B cell (primary cell): ENCODE data around the gene LIN7A. TPM values are rescaled to one million over a fixed set of nuclear protein-coding genes. Genes with fewer than 3 reads are reported as not detected.

Source experiments
- ATAC-seq: fragments of 200-7000 bp; cut with Tn5 transposase; one replicate; pipeline ENCODE4 v1.10.0; 2021; ENCODE audit warnings: low read depth, mild to moderate bottlenecking, moderate number of reproducible peaks, moderate library complexity
- CTCF ChIA-PET: fragments of 350-600 bp; sonication (Branson Sonifier 250); formaldehyde crosslinking; loops from one replicate; lab custom pipeline; 2021; ENCODE audit warnings: antibody characterized with exemption, inconsistent platforms; lab: Charles Lee
- POLR2A ChIA-PET: fragments of 350-600 bp; sonication (Branson Sonifier 250); formaldehyde crosslinking; loops from one replicate; lab custom pipeline; 2021; ENCODE audit warnings: antibody characterized with exemption; lab: Charles Lee
- DNase-seq: peaks from one replicate; pipeline ENCODE4 v3.0.0; 2013
- H2AFZ ChIP-seq: 2 replicates; pipeline ENCODE4 v1.6.1; 2012; ENCODE audit warnings: mild to moderate bottlenecking, low read depth, low read length; ENCODE audit not compliant: insufficient read depth, poor library complexity, severe bottlenecking
- H3K27ac ChIP-seq, 2 donors: 1 replicate in 1 of 2; 2 replicates in 1 of 2; pipeline ENCODE4 v1.5.1; 2012 to 2013; ENCODE audit warnings: low read length in 2 of 2, mild to moderate bottlenecking in 2 of 2, moderate library complexity in 1 of 2
- H3K27me3 ChIP-seq, 4 experiments: fragments of 200-600 bp in 1 of 4; sonication (generic) in 1 of 4; replicated peaks in 1 of 4; 1 replicate in 2 of 4; 2 replicates in 2 of 4; pipeline versions ENCODE4 v1.6.1 to v1.7.0; 2013 to 2016; ENCODE audit warnings: low read length in 3 of 4, mild to moderate bottlenecking in 2 of 4, mixed read lengths in 1 of 4, moderate library complexity in 1 of 4; ENCODE audit not compliant: insufficient read depth in 4 of 4, control insufficient read depth in 3 of 4; ENCODE audit errors: control extremely low read depth in 1 of 4
- H3K36me3 ChIP-seq, 2 experiments: replicated peaks in 1 of 2; 1 replicate in 1 of 2; 2 replicates in 1 of 2; pipeline versions ENCODE4 v1.6.1 to v1.7.1; 2013; ENCODE audit warnings: low read length in 1 of 2; ENCODE audit not compliant: insufficient read depth in 2 of 2, control insufficient read depth in 1 of 2; ENCODE audit errors: control extremely low read depth in 1 of 2, extremely low read depth in 1 of 2
- H3K4me1 ChIP-seq, 2 donors: fragments of 200-600 bp in 1 of 2; sonication (generic) in 1 of 2; 1 replicate in 1 of 2; 2 replicates in 1 of 2; pipeline versions ENCODE4 v1.5.1 to v1.6.1; 2013 to 2017; ENCODE audit warnings: low read length in 2 of 2; ENCODE audit not compliant: control insufficient read depth in 2 of 2, insufficient read depth in 2 of 2
- H3K4me2 ChIP-seq: replicated peaks from 2 replicates; pipeline ENCODE3; 2012; ENCODE audit warnings: mild to moderate bottlenecking, low read depth, low read length; ENCODE audit not compliant: poor library complexity, severe bottlenecking
- H3K4me3 ChIP-seq, 5 experiments: fragments of 200-600 bp in 1 of 5; sonication (generic) in 1 of 5; 1 replicate in 3 of 5; 2 replicates in 2 of 5; pipeline versions ENCODE4 v1.5.1 to v1.7.0; 2011 to 2016; ENCODE audit warnings: low read length in 4 of 5, mild to moderate bottlenecking in 4 of 5, low read depth in 2 of 5, control low read depth in 1 of 5, moderate library complexity in 1 of 5; ENCODE audit not compliant: insufficient read depth in 1 of 5; ENCODE audit errors: control extremely low read depth in 1 of 5, extremely low read depth in 1 of 5
- H3K79me2 ChIP-seq: fragments of 200-600 bp; sonication (generic); one replicate; pipeline ENCODE4 v1.6.0; 2016; ENCODE audit warnings: low read length; ENCODE audit not compliant: control insufficient read depth, insufficient read depth
- H3K9ac ChIP-seq: fragments of 200-600 bp; sonication (generic); 2 replicates; pipeline ENCODE4 v1.6.1; 2017; ENCODE audit warnings: mild to moderate bottlenecking, low read length, moderate library complexity
- H3K9me3 ChIP-seq, 3 donors: one replicate each; pipeline versions ENCODE4 v1.6.1 to v1.7.1; 2013; ENCODE audit warnings: low read length in 2 of 3; ENCODE audit not compliant: control insufficient read depth in 2 of 3, insufficient read depth in 1 of 3; ENCODE audit errors: control extremely low read depth in 1 of 3
- H4K20me1 ChIP-seq: 2 replicates; pipeline ENCODE4 v1.6.0; 2012; ENCODE audit warnings: mild to moderate bottlenecking, low read length; ENCODE audit not compliant: insufficient read depth, control insufficient read depth, poor library complexity, severe bottlenecking
- H3K27ac Mint-ChIP-seq: one replicate; pipeline ENCODE4 v1.8.0; 2021; ENCODE audit warnings: mixed read lengths
- H3K27me3 Mint-ChIP-seq: one replicate; pipeline ENCODE4 v1.8.0; 2021; ENCODE audit warnings: mixed read lengths
- H3K4me1 Mint-ChIP-seq: one replicate; pipeline ENCODE4 v1.8.0; 2021; ENCODE audit warnings: mixed read lengths
- H3K4me3 Mint-ChIP-seq: one replicate; pipeline ENCODE4 v1.8.0; 2021; ENCODE audit warnings: mixed read lengths
- H3K9me3 Mint-ChIP-seq: one replicate; pipeline ENCODE4 v1.8.0; 2022; ENCODE audit warnings: mixed read lengths; ENCODE audit not compliant: insufficient read depth
- EZH2 ChIP-seq: IDR thresholded peaks from 2 replicates; pipeline ENCODE4 v1.6.1; 2012; ENCODE audit warnings: borderline replicate concordance, low read depth, mild to moderate bottlenecking, moderate library complexity, low read length; ENCODE audit not compliant: insufficient read depth, poor library complexity, severe bottlenecking
- WGBS: methylation state at CpG from one replicate; pipeline ENCODE4 v1.1.5; 2013; ENCODE audit warnings: missing lambda C conversion rate; ENCODE audit not compliant: insufficient coverage; 5-methylcytosine and 5-hydroxymethylcytosine counted together
- intact Hi-C: fragments of 100-400 bp; cut with micrococcal nuclease; formaldehyde crosslinking; loops from one replicate; pipeline ENCODE4 v1.10.0; 2022
- polyA plus RNA-seq: library from polyadenylated mRNA; depleted of rRNA; stranded (reverse); fragments of >200 nt; gene quantifications from 2 replicates; pipeline ENCODE4 v1.2.3, GENCODE V29; 2012
- total RNA-seq, 2 donors: library from RNA; stranded (reverse); fragments of 120-200 nt in 1 of 2; gene quantifications; 1 replicate in 1 of 2; 2 replicates in 1 of 2; pipeline versions ENCODE4 v1.2.3 to v1.2.4, GENCODE V29; 2013 to 2022
- TF ChIP-seq, protein P1 (sequence below): fragments of 200-600 bp; IDR thresholded peaks from one replicate; pipeline ENCODE4 v1.8.0; 2022; ENCODE audit warnings: antibody characterized with exemption, mild to moderate bottlenecking

LIN7A gene
- total and polyA plus RNA-seq, 2 donors (not counting 1 experiment from before 2014, with no cell fraction given): 0.10 TPM; not detected in 1

DNA sequence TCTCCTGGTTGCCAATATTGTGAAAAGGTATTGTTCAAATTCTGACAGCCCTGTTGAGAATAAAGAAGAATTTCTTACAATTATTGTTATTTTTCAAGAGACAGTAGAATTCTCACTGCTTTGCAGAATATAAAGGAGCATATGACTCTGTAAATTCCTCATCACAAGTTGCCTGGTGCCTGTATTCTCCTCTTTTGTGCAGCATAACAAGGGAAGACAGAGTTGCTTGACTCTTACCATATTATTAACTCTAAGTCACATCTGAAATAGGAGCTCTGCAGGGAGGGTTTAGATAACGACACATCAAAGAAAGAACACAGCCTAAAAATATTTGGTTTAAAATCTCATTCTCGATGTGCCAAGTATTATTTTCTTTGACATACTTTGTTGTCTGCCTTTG, 189.9 kb downstream of the LIN7A start:
- intact Hi-C loops: no loop called here
- no peaks in the 10 kb centered on the region for H3K4me1 Mint-ChIP-seq
- no peak overlapping the region for H3K9ac ChIP-seq
- H3K36me3 ChIP-seq: no peaks in the 10 kb centered on the region
- no peak for TF ChIP-seq EZH2
- TF ChIP-seq, protein P1, sequence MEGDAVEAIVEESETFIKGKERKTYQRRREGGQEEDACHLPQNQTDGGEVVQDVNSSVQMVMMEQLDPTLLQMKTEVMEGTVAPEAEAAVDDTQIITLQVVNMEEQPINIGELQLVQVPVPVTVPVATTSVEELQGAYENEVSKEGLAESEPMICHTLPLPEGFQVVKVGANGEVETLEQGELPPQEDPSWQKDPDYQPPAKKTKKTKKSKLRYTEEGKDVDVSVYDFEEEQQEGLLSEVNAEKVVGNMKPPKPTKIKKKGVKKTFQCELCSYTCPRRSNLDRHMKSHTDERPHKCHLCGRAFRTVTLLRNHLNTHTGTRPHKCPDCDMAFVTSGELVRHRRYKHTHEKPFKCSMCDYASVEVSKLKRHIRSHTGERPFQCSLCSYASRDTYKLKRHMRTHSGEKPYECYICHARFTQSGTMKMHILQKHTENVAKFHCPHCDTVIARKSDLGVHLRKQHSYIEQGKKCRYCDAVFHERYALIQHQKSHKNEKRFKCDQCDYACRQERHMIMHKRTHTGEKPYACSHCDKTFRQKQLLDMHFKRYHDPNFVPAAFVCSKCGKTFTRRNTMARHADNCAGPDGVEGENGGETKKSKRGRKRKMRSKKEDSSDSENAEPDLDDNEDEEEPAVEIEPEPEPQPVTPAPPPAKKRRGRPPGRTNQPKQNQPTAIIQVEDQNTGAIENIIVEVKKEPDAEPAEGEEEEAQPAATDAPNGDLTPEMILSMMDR: no peak
- ATAC-seq (no peak), DNase-seq (no peak)
- WGBS: no CpG with 5 or more reads among the region's 2 CpGs
- H3K27ac Mint-ChIP-seq: no peak overlapping the region
- H3K79me2 ChIP-seq: no peaks in the 10 kb centered on the region
- H3K27ac ChIP-seq: no peak overlapping the region
- no peaks in the 10 kb centered on the region for H3K9me3 ChIP-seq
- CTCF ChIA-PET: no interaction called here
- no peak overlapping the region for H3K4me3 Mint-ChIP-seq
- no peak overlapping the region for H2AFZ ChIP-seq
- H3K4me3 ChIP-seq: no peak overlapping the region
- no peaks in the 10 kb centered on the region for H3K27me3 Mint-ChIP-seq
- POLR2A ChIA-PET: no interaction called here
- H3K27me3 ChIP-seq: no peaks in the 10 kb centered on the region
- H3K9me3 Mint-ChIP-seq: no peaks in the 10 kb centered on the region
- no peaks in the 10 kb centered on the region for H3K4me1 ChIP-seq
- no peak overlapping the region for H3K4me2 ChIP-seq
- no peaks in the 10 kb centered on the region for H4K20me1 ChIP-seq

DNA sequence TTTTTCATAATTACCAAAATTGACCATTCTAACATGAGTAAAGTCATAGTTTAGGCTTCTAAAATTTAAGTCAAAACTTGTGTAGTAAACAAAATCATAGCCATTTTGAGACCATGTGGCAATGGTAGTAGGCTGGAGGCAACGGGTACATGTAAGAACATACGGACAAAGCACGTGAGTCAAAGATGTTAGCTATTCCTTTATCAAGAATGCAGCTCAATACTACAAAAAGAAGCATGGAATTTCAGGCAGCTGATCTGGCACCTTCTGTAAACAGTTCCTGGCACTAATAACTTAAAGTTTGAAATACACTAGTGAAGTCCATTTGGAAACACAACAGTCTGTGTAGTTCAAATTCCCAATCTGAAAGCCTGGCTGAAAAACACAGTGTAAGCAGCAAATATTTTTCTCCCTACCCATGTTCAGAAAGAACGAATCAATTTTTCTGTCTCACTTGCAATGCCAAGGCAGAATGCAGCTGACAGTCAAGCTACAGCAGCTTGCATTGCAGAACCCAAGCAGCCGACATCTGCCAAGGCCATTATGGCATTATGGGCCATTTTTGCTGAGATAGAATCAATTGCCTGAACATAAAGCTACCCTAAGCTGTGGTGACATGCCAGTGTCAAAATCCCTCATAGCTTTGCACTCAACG, 191.8 kb downstream of the LIN7A start:
- Histone ChIP-seq H3K27ac (no peak overlapping the region), H3K4me3 (no peak overlapping the region), H2AFZ (no peak overlapping the region), H3K79me2 (no peaks in the 10 kb centered on the region), H3K4me1 (no peaks in the 10 kb centered on the region), H3K9ac (no peak overlapping the region), H3K36me3 (no peaks in the 10 kb centered on the region), H3K27me3 (no peaks in the 10 kb centered on the region), H4K20me1 (no peaks in the 10 kb centered on the region), H3K9me3 (no peaks in the 10 kb centered on the region), H3K4me2 (no peak overlapping the region)
- no peak for TF ChIP-seq EZH2
- TF ChIP-seq, protein P1: no peak
- POLR2A ChIA-PET: no interaction called here
- H3K9me3 Mint-ChIP-seq: no peaks in the 10 kb centered on the region
- intact Hi-C loops: no loop called here
- H3K4me1 Mint-ChIP-seq: no peaks in the 10 kb centered on the region
- WGBS: 58% methylated on average over 3 of the region's 6 CpGs
- H3K4me3 Mint-ChIP-seq: no peak overlapping the region
- CTCF ChIA-PET: no interaction called here
- no peak overlapping the region for H3K27ac Mint-ChIP-seq
- H3K27me3 Mint-ChIP-seq: no peaks in the 10 kb centered on the region
- ATAC-seq: no peak
- DNase-seq: no peak
